Esophagus muscularis mucosa (tissue), 4 donors: ENCODE data around the gene ADISSP. TPM values are rescaled to one million over a fixed set of nuclear protein-coding genes. Genes with fewer than 3 reads are reported as not detected.

Source experiments
- DNase-seq: peaks from one replicate; pipeline ENCODE4 v3.0.0-alpha.2; 2017; ENCODE audit errors: extremely low spot score
- H3K27ac ChIP-seq, 4 donors: fragments of 200-600 bp; sonication (generic); replicated peaks in 1 of 4; 1 replicate in 3 of 4; 2 replicates in 1 of 4; pipeline ENCODE4 v1.5.1; 2016 to 2019; ENCODE audit warnings: mild to moderate bottlenecking in 1 of 4
- H3K27me3 ChIP-seq, 4 donors: fragments of 200-600 bp; sonication (generic); one replicate each; pipeline versions ENCODE4 v1.5.1 to v1.6.0; 2016 to 2019
- H3K36me3 ChIP-seq, 4 donors: fragments of 200-600 bp; sonication (generic); one replicate each; pipeline ENCODE4 v1.5.1; 2016 to 2019
- H3K4me1 ChIP-seq, 4 donors: fragments of 200-600 bp; sonication (generic); one replicate each; pipeline ENCODE4 v1.5.1; 2016 to 2019
- H3K4me3 ChIP-seq, 4 donors: fragments of 200-600 bp; sonication (generic); 1 replicate in 2 of 4; 2 replicates in 2 of 4; pipeline ENCODE4 v1.5.1; 2016 to 2019; ENCODE audit warnings: mild to moderate bottlenecking in 4 of 4, moderate library complexity in 1 of 4
- H3K9me3 ChIP-seq, 4 donors: fragments of 200-600 bp; sonication (generic); 1 replicate in 3 of 4; 2 replicates in 1 of 4; pipeline ENCODE4 v1.5.1; 2016 to 2019
- CTCF ChIP-seq, 3 experiments: fragments of 200-600 bp in 2 of 3; fragments of 450-650 bp in 1 of 3; sonication (generic) in 2 of 3; IDR thresholded peaks; one replicate each; pipeline ENCODE4 v1.5.1; 2017 to 2019; ENCODE audit warnings: antibody characterized with exemption in 3 of 3, mild to moderate bottlenecking in 2 of 3, moderate library complexity in 1 of 3
- EP300 ChIP-seq: sonication (generic); formaldehyde crosslinking; IDR thresholded peaks from one replicate; pipeline ENCODE4 v1.6.1; 2017; ENCODE audit warnings: antibody characterized with exemption
- POLR2A ChIP-seq: fragments of 450-650 bp; IDR thresholded peaks from one replicate; pipeline ENCODE4 v1.6.1; 2017; ENCODE audit warnings: antibody characterized with exemption, moderate library complexity, mild to moderate bottlenecking, low read depth
- POLR2AphosphoS5 ChIP-seq, 2 donors: sonication (generic); formaldehyde crosslinking; IDR thresholded peaks; one replicate each; pipeline ENCODE4 v1.6.1; 2017; ENCODE audit warnings: antibody characterized with exemption in 2 of 2
- WGBS: methylation state at CpG from one replicate; pipeline ENCODE4 v1.1.5; 2018; 5-methylcytosine and 5-hydroxymethylcytosine counted together
- intact Hi-C: fragments of 100-400 bp; cut with DNase I; formaldehyde crosslinking; loops from one replicate; pipeline ENCODE4 v1.15.1; 2023
- total RNA-seq, 4 donors: library from RNA; depleted of rRNA; stranded (reverse); fragments of >200 nt; gene quantifications; one replicate each; pipeline versions ENCODE4 v1.1.0 to v1.2.1, GENCODE V29; 2016

ADISSP gene
- total RNA-seq, 4 donors from 2014 or later: 56.5 to 96.1 (median 73.6) TPM

GRCh38 chr20:3812975-3813847 is 45.7 kb upstream of the ADISSP start:
- intact Hi-C loops: no loop called here
- H3K27ac ChIP-seq: peak overlapping the region; percentile 89 to 96 (median 92)
- WGBS: 66% methylated on average over 8 of the region's 8 CpGs
- TF ChIP-seq EP300 (no peak), POLR2AphosphoS5 (IDR thresholded peaks at IDR 0.05) (no peak), CTCF (IDR thresholded peaks at IDR 0.05) (no peak), POLR2A (no peak)
- DNase-seq: no peak
- no peaks in the 10 kb centered on the region for H3K9me3 ChIP-seq
- no peaks in the 10 kb centered on the region for H3K27me3 ChIP-seq
- no peaks in the 10 kb centered on the region for H3K36me3 ChIP-seq
- no peak overlapping the region for H3K4me3 ChIP-seq
- peaks cover 40 to 68% (median 50%) of the 10 kb centered on the region in 4 donors for H3K4me1 ChIP-seq

- Histone ChIP-seq H3K9me3 (no peaks in the 10 kb centered on the region), H3K27me3 (no peaks in the 10 kb centered on the region), H3K27ac (peak overlapping the region; percentile 89 to 96 (median 92)), H3K36me3 (no peaks in the 10 kb centered on the region), H3K4me3 (no peak overlapping the region), H3K4me1 (peaks cover 42 to 68% (median 56%) of the 10 kb centered on the region in 4 donors)
- TF ChIP-seq POLR2A: no peak
- TF ChIP-seq POLR2AphosphoS5 (IDR thresholded peaks at IDR 0.05): no peak
- TF ChIP-seq EP300: no peak
- TF ChIP-seq CTCF (IDR thresholded peaks at IDR 0.05): no peak
- 92% methylated on average over 9 of the region's 9 CpGs for WGBS
- no peak for DNase-seq
- intact Hi-C loops: no loop called here
Observed at GRCh38 chr20:3812259-3812681, 44.7 kb upstream of the ADISSP start.

- under 1% methylated on average over 16 of the region's 20 CpGs for WGBS
- peak; percentile 99 for DNase-seq
- intact Hi-C loops: no loop called here
- Histone ChIP-seq H3K27ac (peak overlapping the region; percentile 89 to 96 (median 92)), H3K27me3 (no peaks in the 10 kb centered on the region), H3K4me3 (peak overlapping the region; percentile 44 to 56 (median 53)), H3K4me1 (peaks cover 49 to 74% (median 62%) of the 10 kb centered on the region in 4 donors), H3K36me3 (no peaks in the 10 kb centered on the region), H3K9me3 (no peaks in the 10 kb centered on the region)
- TF ChIP-seq POLR2AphosphoS5 (IDR thresholded peaks at IDR 0.05): peak; percentile 99
- peak; percentile 87 for TF ChIP-seq EP300
- peak in 1 of 3 experiments; percentile 3 for TF ChIP-seq CTCF (IDR thresholded peaks at IDR 0.05)
- peak; percentile 57 for TF ChIP-seq POLR2A
Observed at GRCh38 chr20:3811467-3812258, 44.1 kb upstream of the ADISSP start.

GRCh38 chr20:3808544-3808943 is 41.0 kb upstream of the ADISSP start:
- Histone ChIP-seq H3K36me3 (peaks cover 13 to 25% (median 21%) of the 10 kb centered on the region in 4 donors), H3K27ac (peak overlapping the region; percentile 89 to 97 (median 94)), H3K4me3 (peak overlapping the region; percentile 11 to 48 (median 32)), H3K4me1 (peaks cover 64 to 93% (median 85%) of the 10 kb centered on the region in 4 donors), H3K9me3 (peaks cover 0 to 5% (median 0%) of the 10 kb centered on the region in 4 donors), H3K27me3 (no peaks in the 10 kb centered on the region)
- no peak for TF ChIP-seq CTCF (IDR thresholded peaks at IDR 0.05)
- no peak for TF ChIP-seq POLR2AphosphoS5 (IDR thresholded peaks at IDR 0.05)
- no peak for TF ChIP-seq POLR2A
- no peak for TF ChIP-seq EP300
- intact Hi-C loops: no loop called here
- WGBS: 84% methylated on average over 3 of the region's 3 CpGs
- DNase-seq: no peak
